Naive B cell (primary cell): ENCODE results near the gene PCDH7. TPM values are rescaled to one million over a fixed set of nuclear protein-coding genes. Genes with fewer than 3 reads are reported as not detected.

Experiments used
- ATAC-seq, 2 donors: fragments of 150-1000 bp; cut with Tn5 transposase; 2 replicates each; pipeline ENCODE4 v1.10.0; 2021; ENCODE audit warnings: low read depth in 2 of 2, mild to moderate bottlenecking in 2 of 2, moderate library complexity in 2 of 2
- DNase-seq: peaks from one replicate; pipeline ENCODE4 v3.0.0; 2022
- H3K27ac Mint-ChIP-seq, 6 donors: one replicate each; pipeline ENCODE4 v1.8.0; 2020 to 2022; ENCODE audit warnings: mild to moderate bottlenecking in 6 of 6, mixed read lengths in 6 of 6, moderate library complexity in 5 of 6, inconsistent platforms in 2 of 6
- H3K27me3 Mint-ChIP-seq, 3 donors: one replicate each; pipeline ENCODE4 v1.8.0; 2021 to 2022; ENCODE audit warnings: mixed read lengths in 3 of 3, mild to moderate bottlenecking in 1 of 3
- H3K36me3 Mint-ChIP-seq, 2 donors: one replicate each; pipeline ENCODE4 v1.8.0; 2020 to 2022; ENCODE audit warnings: mixed read lengths in 2 of 2, inconsistent platforms in 1 of 2, mild to moderate bottlenecking in 1 of 2
- H3K4me1 Mint-ChIP-seq, 3 donors: one replicate each; pipeline ENCODE4 v1.8.0; 2020 to 2022; ENCODE audit warnings: mixed read lengths in 3 of 3, inconsistent platforms in 1 of 3, mild to moderate bottlenecking in 1 of 3, moderate library complexity in 1 of 3
- H3K4me3 Mint-ChIP-seq, 8 donors: one replicate each; pipeline ENCODE4 v1.8.0; 2020 to 2022; ENCODE audit warnings: mild to moderate bottlenecking in 8 of 8, mixed read lengths in 8 of 8, moderate library complexity in 8 of 8, inconsistent platforms in 2 of 8
- H3K9me3 Mint-ChIP-seq, 7 donors: one replicate each; pipeline ENCODE4 v1.8.0; 2020 to 2022; ENCODE audit warnings: mixed read lengths in 7 of 7, mild to moderate bottlenecking in 5 of 7, inconsistent platforms in 2 of 7, moderate library complexity in 1 of 7
- polyA plus RNA-seq, 6 donors: library from polyadenylated mRNA; unstranded; fragments of 300-500 nt; fragmentation: Illumina TruSeq; gene quantifications; one replicate each; pipeline ENCODE4 v1.2.3, GENCODE V29; 2021; ENCODE audit warnings: low read depth in 6 of 6

Gene PCDH7
- polyA plus RNA-seq, result not detected

GRCh38 chr4:30720021-30720660, at the start of gene PCDH7:
Gene PCDH7, plus strand, starts transcription at chr4:30720369. Its CDS starts 1,054 bp downstream, at chr4:30721423.
- H3K36me3 Mint-ChIP-seq, result peaks cover 6 to 7% of the 10 kb centered on the region in 2 donors
- DNase-seq, result no peak
- peaks cover 47 to 70% (median 68%) of the 10 kb centered on the region in 3 donors for H3K27me3 Mint-ChIP-seq
- peaks cover 12 to 49% (median 22%) of the 10 kb centered on the region in 3 donors for H3K4me1 Mint-ChIP-seq
- H3K4me3 Mint-ChIP-seq, result peak within 1 kb of the TSS in 7 of 8 donors; percentile 21 to 82 (median 65)
- no peak for ATAC-seq
- peak within 1 kb of the TSS in 1 of 6 donors; percentile 95 for H3K27ac Mint-ChIP-seq
- peaks cover 0 to 7% (median 2%) of the 10 kb centered on the region in 7 donors for H3K9me3 Mint-ChIP-seq

- Mint-ChIP-seq H3K36me3 (no peaks in the 10 kb centered on the region), H3K27me3 (no peaks in the 10 kb centered on the region), H3K4me3 (no peak overlapping the region), H3K4me1 (no peaks in the 10 kb centered on the region), H3K9me3 (peaks cover 0 to 12% (median 3%) of the 10 kb centered on the region in 7 donors), H3K27ac (no peak overlapping the region)
- ATAC-seq, result no peak
- no peak for DNase-seq
Observed at GRCh38 chr4:30671926-30672448, 48.2 kb upstream of the PCDH7 start.

- ATAC-seq, result no peak
- H3K36me3 Mint-ChIP-seq, result no peaks in the 10 kb centered on the region
- H3K4me3 Mint-ChIP-seq, result no peak overlapping the region
- DNase-seq, result no peak
- H3K9me3 Mint-ChIP-seq, result peaks cover 0 to 6% (median 0%) of the 10 kb centered on the region in 7 donors
- H3K27me3 Mint-ChIP-seq, result no peaks in the 10 kb centered on the region
- no peaks in the 10 kb centered on the region for H3K4me1 Mint-ChIP-seq
- no peak overlapping the region for H3K27ac Mint-ChIP-seq
Observed at GRCh38 chr4:30696191-30696590, 24.0 kb upstream of the PCDH7 start.

GRCh38 chr4:30714408-30715031, 5.6 kb upstream of the PCDH7 start:
- Mint-ChIP-seq H3K4me3 (no peak overlapping the region), H3K36me3 (peaks cover 0 to 4% of the 10 kb centered on the region in 2 donors), H3K27ac (no peak overlapping the region), H3K9me3 (peaks cover 6 to 31% (median 13%) of the 10 kb centered on the region in 7 donors), H3K27me3 (peaks cover 39 to 57% (median 45%) of the 10 kb centered on the region in 3 donors), H3K4me1 (peaks cover 12 to 29% (median 14%) of the 10 kb centered on the region in 3 donors)
- DNase-seq (no peak), ATAC-seq (no peak)

- peaks cover 12 to 41% (median 22%) of the 10 kb centered on the region in 3 donors for H3K4me1 Mint-ChIP-seq
- peaks cover 4 to 6% of the 10 kb centered on the region in 2 donors for H3K36me3 Mint-ChIP-seq
- no peak for DNase-seq
- H3K27ac Mint-ChIP-seq, result peak overlapping the region in 1 of 6 donors; percentile 59
- no peak for ATAC-seq
- H3K4me3 Mint-ChIP-seq, result peak overlapping the region in 6 of 8 donors; percentile 54 to 78 (median 66)
- peaks cover 0 to 14% (median 4%) of the 10 kb centered on the region in 7 donors for H3K9me3 Mint-ChIP-seq
- peaks cover 43 to 72% (median 59%) of the 10 kb centered on the region in 3 donors for H3K27me3 Mint-ChIP-seq
Observed at GRCh38 chr4:30716158-30716557, 4.0 kb upstream of the PCDH7 start.

GRCh38 chr4:30716681-30717207, 3.4 kb upstream of the PCDH7 start:
- Mint-ChIP-seq H3K27ac (no peak overlapping the region), H3K36me3 (peaks cover 2 to 7% of the 10 kb centered on the region in 2 donors), H3K9me3 (peaks cover 0 to 9% (median 3%) of the 10 kb centered on the region in 7 donors), H3K4me3 (peak overlapping the region in 7 of 8 donors; percentile 57 to 78 (median 74)), H3K4me1 (peaks cover 12 to 43% (median 22%) of the 10 kb centered on the region in 3 donors), H3K27me3 (peaks cover 43 to 68% (median 55%) of the 10 kb centered on the region in 3 donors)
- DNase-seq (no peak), ATAC-seq (no peak)

- DNase-seq, result no peak
- H3K4me1 Mint-ChIP-seq, result peaks cover 12 to 43% (median 22%) of the 10 kb centered on the region in 3 donors
Observed at GRCh38 chr4:30717208-30718020, 2.8 kb upstream of the PCDH7 start.

GRCh38 chr4:30718021-30718542, 2.1 kb upstream of the PCDH7 start:
- Mint-ChIP-seq H3K36me3 (peaks cover 0 to 7% of the 10 kb centered on the region in 2 donors), H3K27ac (no peak overlapping the region), H3K4me3 (peak overlapping the region in 7 of 8 donors; percentile 3 to 78 (median 44)), H3K4me1 (peaks cover 12 to 45% (median 22%) of the 10 kb centered on the region in 3 donors), H3K9me3 (peaks cover 0 to 7% (median 2%) of the 10 kb centered on the region in 7 donors), H3K27me3 (peaks cover 45 to 71% (median 55%) of the 10 kb centered on the region in 3 donors)
- ATAC-seq, result no peak
- no peak for DNase-seq

More at GRCh38 chr4:30717208-30718020, 2.8 kb upstream of the PCDH7 start:
- Mint-ChIP-seq H3K27ac (peak overlapping the region in 1 of 6 donors; percentile 18), H3K9me3 (peaks cover 0 to 7% (median 2%) of the 10 kb centered on the region in 7 donors), H3K36me3 (peaks cover 0 to 7% of the 10 kb centered on the region in 2 donors), H3K27me3 (peaks cover 43 to 69% (median 52%) of the 10 kb centered on the region in 3 donors), H3K4me3 (peak overlapping the region; percentile 52 to 78 (median 73))
- no peak for ATAC-seq

GRCh38 chr4:30718641-30719453, 1.3 kb upstream of the PCDH7 start:
- Mint-ChIP-seq H3K36me3 (peaks cover 1 to 7% of the 10 kb centered on the region in 2 donors), H3K9me3 (peaks cover 0 to 7% (median 2%) of the 10 kb centered on the region in 7 donors), H3K27ac (no peak overlapping the region), H3K27me3 (peaks cover 48 to 74% (median 63%) of the 10 kb centered on the region in 3 donors), H3K4me3 (peak overlapping the region in 5 of 8 donors; percentile 19 to 68 (median 37)), H3K4me1 (peaks cover 12 to 49% (median 22%) of the 10 kb centered on the region in 3 donors)
- DNase-seq (no peak), ATAC-seq (no peak)

GRCh38 chr4:30719454-30720020, 632 bp upstream of the PCDH7 start:
- Mint-ChIP-seq H3K36me3 (peaks cover 6 to 7% of the 10 kb centered on the region in 2 donors), H3K27ac (no peak overlapping the region), H3K9me3 (peaks cover 0 to 7% (median 2%) of the 10 kb centered on the region in 7 donors), H3K4me3 (peak overlapping the region in 6 of 8 donors; percentile 18 to 82 (median 42)), H3K27me3 (peaks cover 50 to 75% (median 68%) of the 10 kb centered on the region in 3 donors), H3K4me1 (peaks cover 12 to 49% (median 22%) of the 10 kb centered on the region in 3 donors)
- ATAC-seq (no peak), DNase-seq (no peak)

GRCh38 chr4:30720661-30721184, 554 bp downstream of the PCDH7 start:
- Mint-ChIP-seq H3K36me3 (peaks cover 6 to 7% of the 10 kb centered on the region in 2 donors), H3K4me1 (peaks cover 12 to 49% (median 22%) of the 10 kb centered on the region in 3 donors), H3K4me3 (peak overlapping the region in 5 of 8 donors; percentile 35 to 81 (median 65)), H3K27ac (peak overlapping the region in 1 of 6 donors; percentile 18), H3K27me3 (peaks cover 47 to 70% (median 66%) of the 10 kb centered on the region in 3 donors), H3K9me3 (peaks cover 0 to 7% (median 2%) of the 10 kb centered on the region in 7 donors)
- ATAC-seq, result no peak
- DNase-seq, result no peak
